HEK293 (cell line): ENCODE data around the gene SFXN4.

Experiments used
- CTCF ChIP-seq: fragments of 450-650 bp; formaldehyde crosslinking; IDR thresholded peaks from 2 replicates; pipeline ENCODE4 v1.5.1; 2016; ENCODE audit warnings: missing biosample characterization, missing genetic modification characterization
- REPIN1 ChIP-seq: fragments of 450-650 bp; formaldehyde crosslinking; IDR thresholded peaks from 2 replicates; pipeline ENCODE4 v1.5.1; 2017; ENCODE audit warnings: missing biosample characterization, missing genetic modification characterization, low read depth
- SP7 ChIP-seq: fragments of 450-650 bp; formaldehyde crosslinking; IDR thresholded peaks from 2 replicates; pipeline ENCODE4 v1.5.1; 2016; ENCODE audit warnings: missing biosample characterization, missing genetic modification characterization
- ZBTB10 ChIP-seq: fragments of 450-650 bp; formaldehyde crosslinking; IDR thresholded peaks from 2 replicates; pipeline ENCODE4 v1.5.1; 2016; ENCODE audit warnings: missing biosample characterization, missing genetic modification characterization
- ZNF146 ChIP-seq: fragments of 450-650 bp; formaldehyde crosslinking; IDR thresholded peaks from 2 replicates; pipeline ENCODE4 v1.5.1; 2016; ENCODE audit warnings: missing biosample characterization, missing genetic modification characterization
- ZSCAN5A ChIP-seq: fragments of 450-650 bp; formaldehyde crosslinking; IDR thresholded peaks from 2 replicates; pipeline ENCODE4 v1.5.1; 2016; ENCODE audit warnings: missing biosample characterization, missing genetic modification characterization

GRCh38 chr10:119176166-119176565 is 10.7 kb upstream of the SFXN4 start:
- TF ChIP-seq ZSCAN5A (tag by site-specific recombination) (no peak), CTCF (no peak), REPIN1 (tag by site-specific recombination) (no peak), SP7 (tag by site-specific recombination) (no peak), ZBTB10 (no peak), ZNF146 (no peak)
